ENCODE results near the gene SUPT3H. TPM values are rescaled to one million over a fixed set of nuclear protein-coding genes. Genes with fewer than 3 reads are reported as not detected.

The SUPT3H gene
- total RNA-seq, 3 donors from 2014 or later: 6.9 to 15.1 (median 13.6) TPM

- TF ChIP-seq POLR2AphosphoS5 (IDR thresholded peaks at IDR 0.05) (no peak), CTCF (IDR thresholded peaks at IDR 0.05) (no peak), POLR2A (IDR thresholded peaks at IDR 0.05) (no peak)
- H3K9me3 ChIP-seq: no peaks in the 10 kb centered on the region
- H3K4me1 ChIP-seq: no peaks in the 10 kb centered on the region
- H3K4me3 ChIP-seq: no peak overlapping the region
- DNase-seq (ENCODE audit: low spot score in 2 of 2): no peak
- no peaks in the 10 kb centered on the region for H3K27me3 ChIP-seq
- H3K27ac ChIP-seq: no peak overlapping the region
- intact Hi-C loops (cut with DNase I; ENCODE audit: low total_unique reads): no loop called here
- no peaks in the 10 kb centered on the region for H3K36me3 ChIP-seq
Observed at GRCh38 chr6:45201484-45201883, 176.2 kb downstream of the SUPT3H start.

- no peaks in the 10 kb centered on the region for H3K27me3 ChIP-seq
- no peaks in the 10 kb centered on the region for H3K9me3 ChIP-seq
- H3K4me1 ChIP-seq: no peaks in the 10 kb centered on the region
- H3K27ac ChIP-seq: no peak overlapping the region
- TF ChIP-seq POLR2A (IDR thresholded peaks at IDR 0.05) (no peak), POLR2AphosphoS5 (IDR thresholded peaks at IDR 0.05) (no peak), CTCF (IDR thresholded peaks at IDR 0.05) (no peak)
- DNase-seq (ENCODE audit: low spot score in 2 of 2): no peak
- H3K4me3 ChIP-seq: no peak overlapping the region
- no peaks in the 10 kb centered on the region for H3K36me3 ChIP-seq
- intact Hi-C loops (cut with DNase I; ENCODE audit: low total_unique reads): no loop called here
Observed at GRCh38 chr6:45200510-45200909, 177.2 kb downstream of the SUPT3H start.

GRCh38 chr6:45199554-45199953 is 178.2 kb downstream of the SUPT3H start:
- Histone ChIP-seq H3K4me3 (no peak overlapping the region), H3K27me3 (no peaks in the 10 kb centered on the region), H3K27ac (no peak overlapping the region), H3K4me1 (no peaks in the 10 kb centered on the region), H3K36me3 (no peaks in the 10 kb centered on the region), H3K9me3 (no peaks in the 10 kb centered on the region)
- DNase-seq (ENCODE audit: low spot score in 2 of 2): no peak
- intact Hi-C loops (cut with DNase I; ENCODE audit: low total_unique reads): no loop called here
- no peak for TF ChIP-seq POLR2AphosphoS5 (IDR thresholded peaks at IDR 0.05)
- TF ChIP-seq POLR2A (IDR thresholded peaks at IDR 0.05): no peak
- no peak for TF ChIP-seq CTCF (IDR thresholded peaks at IDR 0.05)

GRCh38 chr6:45196121-45196520 is 181.6 kb downstream of the SUPT3H start:
- Histone ChIP-seq H3K4me1 (no peaks in the 10 kb centered on the region), H3K27me3 (no peaks in the 10 kb centered on the region), H3K4me3 (no peak overlapping the region), H3K27ac (no peak overlapping the region), H3K36me3 (no peaks in the 10 kb centered on the region), H3K9me3 (no peaks in the 10 kb centered on the region)
- DNase-seq (ENCODE audit: low spot score in 2 of 2): no peak
- intact Hi-C loops (cut with DNase I; ENCODE audit: low total_unique reads): no loop called here
- TF ChIP-seq POLR2AphosphoS5 (IDR thresholded peaks at IDR 0.05): no peak
- TF ChIP-seq CTCF (IDR thresholded peaks at IDR 0.05): no peak
- no peak for TF ChIP-seq POLR2A (IDR thresholded peaks at IDR 0.05)

GRCh38 chr6:45195137-45195536 is 182.6 kb downstream of the SUPT3H start:
- TF ChIP-seq POLR2AphosphoS5 (IDR thresholded peaks at IDR 0.05) (no peak), CTCF (IDR thresholded peaks at IDR 0.05) (no peak), POLR2A (IDR thresholded peaks at IDR 0.05) (no peak)
- no peaks in the 10 kb centered on the region for H3K4me1 ChIP-seq
- intact Hi-C loops (cut with DNase I; ENCODE audit: low total_unique reads): no loop called here
- DNase-seq (ENCODE audit: low spot score in 2 of 2): no peak
- no peak overlapping the region for H3K27ac ChIP-seq
- H3K9me3 ChIP-seq: no peaks in the 10 kb centered on the region
- H3K36me3 ChIP-seq: no peaks in the 10 kb centered on the region
- H3K27me3 ChIP-seq: no peaks in the 10 kb centered on the region
- H3K4me3 ChIP-seq: no peak overlapping the region

Measured in breast epithelium (tissue), 4 donors.